ENCODE results near the gene SRGN. TPM values are rescaled to one million over a fixed set of nuclear protein-coding genes. Genes with fewer than 3 reads are reported as not detected.

SRGN gene
- polyA plus RNA-seq: 6.8 and 12.5 TPM in 2 replicates

GRCh38 chr10:69087590-69088470 is at the start of gene SRGN:
SRGN (plus strand) TSS chr10:69088103; CDS start chr10:69088158, 55 bp downstream.

GRCh38 chr10:69123747-69124562 is 36.1 kb downstream of the SRGN start, which contains the start of gene VPS26A:
VPS26A (plus strand) TSS chr10:69124178; CDS start chr10:69124278, 100 bp downstream.

Other genes with a start within 250 kb of the SRGN start
- gene DDX50, start 186.8 kb upstream of the SRGN start, polyA plus RNA-seq: 26.1 and 26.6 TPM in 2 replicates
- gene DDX21, start 131.9 kb upstream of the SRGN start, polyA plus RNA-seq: 19.9 and 22.7 TPM in 2 replicates
- gene KIFBP, start 99.3 kb upstream of the SRGN start, polyA plus RNA-seq: 58.7 and 67.4 TPM in 2 replicates
- gene VPS26A, start 36.1 kb downstream of the SRGN start, polyA plus RNA-seq: 16.7 and 40.0 TPM in 2 replicates
- 43.5 and 57.7 TPM in 2 replicates for gene SUPV3L1, start 92.1 kb downstream of the SRGN start, polyA plus RNA-seq
- 1.6 and 2.2 TPM in 2 replicates for gene HKDC1, start 132.2 kb downstream of the SRGN start, polyA plus RNA-seq
- 5.8 and 19.4 TPM in 2 replicates for gene HK1, start 190.4 kb downstream of the SRGN start, polyA plus RNA-seq

Measured in Purkinje cell (primary cell).